GM19372 (cell line): ENCODE data around the gene ENTPD1.
"Not testable (repeated sequence)": the region's sequence is repeated elsewhere in the genome, so short reads cannot be mapped to it uniquely, and the experiment has no call there.

ENCODE experiments used
- ATAC-seq: cut with Tn5 transposase; IDR thresholded peaks from one replicate; pipeline ENCODE4 v1.9.1; 2021; ENCODE audit warnings: mild to moderate bottlenecking, low read depth, moderate library complexity; ENCODE audit not compliant: unreplicated experiment

ENTPD1 gene

DNA sequence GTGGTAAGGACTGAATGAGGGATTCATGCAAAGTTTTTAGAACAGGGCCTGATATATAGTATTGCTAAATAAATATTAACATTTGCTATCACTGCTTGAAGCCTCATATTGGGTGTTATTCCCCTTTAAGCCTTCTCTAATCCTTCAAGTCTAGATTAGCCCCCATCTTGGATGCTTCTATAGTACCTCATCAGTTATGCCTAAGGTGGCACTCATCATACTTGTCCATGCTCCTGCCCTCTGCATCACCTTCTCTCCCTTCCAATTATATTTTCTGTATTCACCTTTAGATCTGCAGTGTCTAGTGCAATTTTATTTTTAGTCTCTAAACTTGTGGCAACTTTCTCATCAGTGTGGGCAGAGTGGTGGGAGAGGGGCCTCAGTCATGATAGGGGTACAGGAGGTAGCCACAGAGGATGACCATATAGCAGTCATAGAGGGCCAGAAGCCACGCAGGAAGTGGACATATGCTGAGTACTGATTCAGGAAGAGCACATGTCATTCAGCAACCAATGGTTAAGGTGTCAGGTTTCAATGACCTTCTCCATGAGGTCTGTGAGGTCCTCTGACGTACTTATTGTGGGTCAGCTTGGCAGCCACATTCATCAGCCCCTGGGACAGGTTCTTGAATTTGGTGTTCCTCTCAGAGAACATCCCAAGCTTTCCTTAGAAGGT, 2.5 kb downstream of the ENTPD1 start:
- peak; percentile 49 for ATAC-seq

DNA sequence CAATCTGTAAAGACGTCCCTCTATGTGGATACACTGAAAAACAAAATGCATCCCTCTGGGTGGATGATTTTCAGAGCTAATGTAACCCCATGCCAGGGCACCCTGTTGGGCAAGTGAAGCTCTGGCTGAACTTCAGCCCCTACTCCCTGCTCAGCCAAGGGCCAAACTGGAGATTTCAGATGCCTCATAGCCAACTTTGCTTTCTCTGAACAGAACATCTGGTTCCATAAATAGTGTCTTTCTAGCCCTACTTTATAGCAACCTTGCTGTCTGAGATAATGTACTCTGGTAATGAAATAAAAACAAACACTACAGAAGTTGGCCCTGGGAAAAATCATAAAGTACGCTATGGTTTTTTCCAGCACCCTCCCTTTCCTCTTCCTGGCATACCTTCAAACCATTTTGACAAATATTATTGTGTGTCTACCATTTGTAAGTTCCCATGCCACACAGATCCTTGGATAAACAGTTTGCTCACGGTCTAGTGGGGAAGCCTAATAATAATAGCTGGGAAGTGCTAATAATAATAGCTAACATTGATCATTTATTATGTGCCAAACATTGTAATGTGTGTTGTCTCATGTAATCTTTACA, 3.4 kb downstream of the ENTPD1 start:
- ATAC-seq: no peak

DNA sequence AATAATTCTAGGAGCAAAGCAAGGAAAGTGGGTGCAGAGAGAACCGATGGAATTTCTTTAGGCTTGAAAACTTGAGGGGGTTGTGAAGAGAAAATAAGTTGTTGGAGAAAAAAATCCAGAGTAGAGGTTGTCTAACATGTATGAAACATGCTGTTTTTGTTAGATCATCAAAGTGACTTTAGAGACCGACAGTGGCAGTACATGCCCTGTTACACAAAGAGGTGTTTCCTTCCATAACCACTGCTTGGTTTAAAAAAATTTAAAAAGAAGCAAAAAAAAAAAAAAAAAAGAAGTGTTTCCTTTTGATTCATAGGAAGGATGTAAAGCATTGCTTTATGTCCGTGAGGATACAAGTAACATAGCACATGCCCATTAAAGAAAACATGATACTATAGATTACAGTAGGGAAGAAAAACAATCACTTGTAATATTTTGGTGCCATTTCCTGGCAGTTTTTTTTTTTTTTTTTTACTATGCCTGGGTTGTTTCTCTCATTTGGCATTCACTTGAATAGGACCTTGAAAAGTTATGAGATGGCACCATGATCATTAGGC, 6.1 kb downstream of the ENTPD1 start:
- ATAC-seq: no peak

DNA sequence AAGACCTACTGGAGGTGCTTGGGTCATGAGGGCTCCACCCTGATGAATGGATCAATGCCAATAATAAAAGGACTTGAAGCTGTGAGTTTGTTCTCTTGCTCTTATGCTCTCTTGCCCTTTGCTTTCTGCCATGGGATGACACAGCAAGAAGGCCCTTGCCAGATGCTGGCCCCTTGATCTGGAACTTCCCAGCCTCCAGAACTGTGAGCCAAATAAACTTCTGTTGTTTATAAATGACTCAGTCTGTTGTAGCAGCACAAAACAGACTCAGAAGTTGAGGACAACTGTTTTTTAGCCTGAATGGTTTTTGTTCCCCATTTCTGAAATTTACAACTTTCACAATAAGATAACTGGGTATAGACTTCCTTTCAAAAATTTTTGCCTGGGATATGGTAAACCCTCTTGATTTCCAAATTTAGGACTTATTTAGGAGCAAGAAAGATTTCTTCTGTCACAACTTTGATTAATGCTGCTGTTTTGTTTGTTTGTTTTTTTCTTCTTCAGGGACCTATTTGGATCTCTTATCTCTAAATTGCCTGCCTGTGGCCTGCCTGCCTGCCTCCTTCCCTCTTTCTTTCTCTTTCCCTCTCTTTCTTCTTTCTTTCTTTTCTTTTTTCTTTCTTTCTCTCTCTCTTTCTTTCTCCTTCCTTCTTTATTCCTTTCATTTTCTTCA, 12.1 kb downstream of the ENTPD1 start:
- ATAC-seq: peak; percentile 70

DNA sequence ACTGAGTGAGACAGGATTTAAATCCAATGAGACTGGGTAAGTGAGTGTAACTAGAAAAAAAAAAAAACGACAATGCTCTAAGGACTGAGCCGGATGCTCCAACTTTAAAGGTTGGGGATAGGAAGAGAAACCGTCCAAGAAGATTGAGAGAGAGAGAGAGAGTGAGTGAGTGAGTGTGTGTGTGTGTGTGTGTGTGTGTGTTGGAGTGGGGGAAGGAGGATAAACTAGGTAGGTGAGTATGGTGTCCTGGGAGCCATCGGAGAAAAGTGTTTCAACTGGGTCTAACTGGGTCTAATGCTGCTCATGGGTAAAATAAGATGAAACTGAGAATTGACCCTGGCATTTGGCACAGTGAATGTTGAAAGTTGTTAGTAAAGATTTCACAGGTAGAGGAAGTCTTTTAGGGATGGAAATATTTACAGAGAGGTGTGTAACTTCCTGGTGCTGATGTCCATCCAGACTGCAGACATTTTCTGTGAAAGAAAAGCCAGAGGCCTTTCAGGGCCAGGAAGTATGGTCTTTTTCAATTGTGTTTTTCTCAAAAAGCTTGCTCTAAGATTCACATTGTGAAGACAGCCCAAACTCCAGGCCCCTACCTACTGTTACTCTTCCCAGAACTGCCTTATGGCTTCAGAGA, 14.2 kb downstream of the ENTPD1 start:
- ATAC-seq: no peak

DNA sequence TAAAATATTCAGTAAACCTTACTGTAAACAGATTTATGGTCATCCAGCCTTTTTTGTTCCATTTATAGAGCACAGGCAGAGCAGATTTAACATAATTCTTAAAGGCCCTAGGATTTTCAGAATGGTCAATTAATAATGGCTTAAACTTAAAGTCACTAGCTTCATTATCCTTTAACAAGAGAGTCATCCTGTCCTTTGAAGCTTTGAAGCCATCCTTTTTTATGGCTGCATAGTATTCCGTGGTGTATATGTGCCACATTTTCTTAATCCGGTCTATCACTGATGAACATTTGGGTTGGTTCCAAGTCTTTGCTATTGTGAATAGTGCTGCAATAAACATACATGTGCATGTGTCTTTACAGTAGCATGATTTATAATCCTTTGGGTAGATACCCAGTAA, 17.5 kb downstream of the ENTPD1 start:
- not testable (repeated sequence) for ATAC-seq

DNA sequence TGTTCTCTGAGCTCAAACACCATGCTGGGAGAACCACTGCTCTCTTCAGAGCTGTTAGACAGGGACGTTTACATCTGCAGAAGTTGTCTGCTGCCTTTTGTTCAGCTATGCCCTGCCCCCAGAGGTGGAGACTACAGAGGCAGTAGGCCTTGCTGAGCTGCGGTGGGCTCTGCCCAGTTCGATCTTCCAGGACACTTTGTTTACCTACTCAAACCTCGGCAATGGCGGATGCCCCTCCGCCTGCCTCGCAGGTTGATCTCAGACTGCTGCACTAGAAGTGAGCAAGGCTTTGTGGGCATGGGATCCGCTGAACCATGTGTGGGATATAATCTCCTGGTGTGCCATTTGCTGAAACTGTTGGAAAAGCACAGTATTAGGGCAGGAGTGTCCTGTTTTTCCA, 21.7 kb downstream of the ENTPD1 start:
- not testable (repeated sequence) for ATAC-seq

DNA sequence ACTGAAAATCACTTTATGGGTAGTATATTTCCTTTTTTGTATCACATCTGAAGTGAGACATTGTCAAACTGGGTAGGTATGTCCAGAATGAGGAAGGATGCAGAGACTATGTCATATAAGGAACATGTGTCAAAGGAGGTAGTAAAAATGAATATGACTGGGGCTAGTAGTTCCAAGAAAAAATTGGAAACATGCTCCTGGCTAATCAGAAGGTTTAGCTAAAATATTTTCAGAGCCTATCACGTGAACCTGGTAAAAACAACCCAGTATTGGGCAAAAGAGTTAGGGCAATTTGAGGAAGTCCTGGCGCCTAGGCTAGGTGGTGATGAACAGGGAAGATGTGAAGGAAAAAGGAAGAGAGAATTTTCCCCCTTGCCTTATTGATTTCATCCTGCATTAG, 26.4 kb downstream of the ENTPD1 start:
- no peak for ATAC-seq

DNA sequence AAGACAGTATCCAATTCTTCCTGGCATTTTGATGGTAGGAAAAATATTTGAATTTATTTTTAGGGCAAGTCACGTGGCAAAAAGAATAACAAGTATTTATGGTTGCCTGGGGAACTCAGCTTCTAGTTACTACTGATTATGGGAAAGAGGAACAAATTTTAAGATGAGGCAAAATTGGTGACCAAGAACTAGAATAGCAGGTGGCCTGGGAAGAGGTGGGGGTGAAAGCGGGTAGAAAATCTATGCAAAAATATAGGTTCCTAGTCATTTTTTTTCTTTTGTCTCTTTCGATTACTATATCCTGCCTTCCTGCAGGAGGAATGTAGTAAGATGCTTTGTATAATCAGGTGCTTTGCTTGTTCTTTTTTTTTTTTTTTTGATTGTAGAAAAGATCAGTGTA, 27.8 kb downstream of the ENTPD1 start:
- ATAC-seq: no peak

DNA sequence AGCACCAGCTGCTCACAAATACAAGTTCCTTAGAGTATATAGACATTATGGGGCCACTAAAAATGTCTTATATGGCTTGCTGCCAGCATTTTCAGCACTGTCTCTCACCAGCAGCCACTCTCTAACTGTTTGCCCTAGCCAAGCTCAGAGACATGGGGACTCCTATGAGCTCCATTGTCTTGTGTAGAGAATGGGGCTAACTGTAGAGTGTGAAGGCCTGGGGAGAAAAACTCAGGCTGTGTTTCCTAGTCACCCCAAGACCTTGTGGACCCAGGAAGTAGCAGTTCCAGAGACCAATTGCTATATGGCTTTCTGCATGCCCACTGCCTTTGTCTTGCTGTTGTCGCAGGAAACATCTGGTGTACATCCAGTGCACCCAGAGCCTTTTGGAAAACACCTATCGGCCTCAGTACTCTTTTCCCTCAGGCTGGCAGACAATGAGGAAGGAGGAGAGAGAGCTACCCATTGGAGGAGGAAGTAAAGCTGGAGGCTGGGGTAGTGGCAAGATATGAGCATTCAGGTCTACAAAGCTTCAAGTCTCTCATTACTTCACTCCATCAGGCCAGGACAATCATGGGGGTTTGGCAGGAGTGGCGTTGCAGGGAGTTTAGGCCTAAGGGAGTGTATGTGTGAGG, 28.4 kb downstream of the ENTPD1 start:
- ATAC-seq: no peak

DNA sequence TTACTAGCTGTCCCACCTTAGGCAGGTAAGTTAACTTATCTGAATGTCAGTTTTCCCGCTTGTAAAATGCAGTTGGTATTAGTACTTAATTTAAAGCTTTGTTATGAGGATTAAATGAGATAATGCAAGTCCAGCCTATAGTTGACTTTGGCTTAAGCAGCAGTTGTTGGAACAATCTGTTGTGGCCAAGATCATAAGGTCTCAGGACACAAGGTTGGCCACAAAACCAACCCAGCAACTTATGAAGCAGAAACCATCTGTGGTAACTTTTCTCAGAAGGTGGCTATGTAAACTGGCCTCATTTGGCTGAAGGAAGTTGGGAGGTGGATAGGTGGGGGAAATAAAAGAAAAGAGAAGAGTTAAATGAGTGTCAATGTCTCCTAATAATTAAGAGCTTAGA, 29.4 kb downstream of the ENTPD1 start:
- peak; percentile 50 for ATAC-seq

DNA sequence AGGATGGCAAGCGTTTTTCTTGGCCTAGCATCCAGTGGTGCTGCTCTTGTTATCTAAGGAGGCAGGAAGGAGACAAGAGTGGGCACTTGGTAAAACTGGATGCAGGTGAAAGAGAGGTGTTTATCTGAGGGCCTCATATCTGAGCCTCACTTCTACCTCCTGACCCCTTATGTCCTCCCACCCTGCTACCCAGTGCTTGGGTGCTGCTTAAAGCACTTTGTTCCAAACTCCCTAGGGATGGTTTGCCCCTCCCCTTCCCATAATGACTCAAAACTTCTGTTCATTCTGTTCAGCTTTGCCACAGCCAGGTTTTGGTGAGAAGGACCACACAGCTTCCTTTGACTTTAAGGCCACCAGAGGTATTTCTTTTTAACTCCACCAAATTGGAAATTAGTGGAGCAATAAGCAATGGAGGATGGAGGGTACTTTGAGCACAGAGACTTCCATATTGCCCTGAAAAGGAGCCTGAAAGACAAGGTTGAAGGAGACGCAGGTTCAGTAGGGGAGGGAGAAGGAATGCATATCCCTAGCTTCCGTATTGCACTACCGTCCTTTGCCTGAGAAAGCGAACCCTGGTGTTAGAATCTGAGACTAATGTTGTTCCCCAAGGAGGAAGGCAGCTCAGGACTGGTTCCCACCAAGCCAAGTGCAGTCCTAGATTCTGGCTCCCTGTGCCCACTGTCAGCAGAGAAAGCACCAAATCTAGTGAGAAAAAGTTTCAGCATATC, 30.1 kb downstream of the ENTPD1 start:
- ATAC-seq: no peak

DNA sequence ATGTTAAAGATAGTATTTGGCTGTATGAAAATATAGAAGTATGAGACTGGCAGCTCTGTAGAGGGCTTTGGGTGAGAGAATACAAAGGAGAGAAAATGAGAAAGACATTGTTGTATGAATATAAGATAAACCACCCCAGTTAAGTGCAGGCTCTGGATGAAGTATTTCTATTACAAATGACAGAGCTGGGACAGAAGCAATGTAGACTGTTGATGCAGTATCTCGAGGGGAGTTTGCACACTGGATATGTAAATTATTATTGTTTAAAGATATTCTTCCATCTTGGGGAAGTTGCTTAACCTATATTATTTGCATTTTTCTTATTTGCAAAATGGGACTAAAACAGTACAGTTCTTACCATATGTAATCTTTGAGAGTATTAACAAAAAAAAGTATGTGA, 31.5 kb downstream of the ENTPD1 start:
- no peak for ATAC-seq

DNA sequence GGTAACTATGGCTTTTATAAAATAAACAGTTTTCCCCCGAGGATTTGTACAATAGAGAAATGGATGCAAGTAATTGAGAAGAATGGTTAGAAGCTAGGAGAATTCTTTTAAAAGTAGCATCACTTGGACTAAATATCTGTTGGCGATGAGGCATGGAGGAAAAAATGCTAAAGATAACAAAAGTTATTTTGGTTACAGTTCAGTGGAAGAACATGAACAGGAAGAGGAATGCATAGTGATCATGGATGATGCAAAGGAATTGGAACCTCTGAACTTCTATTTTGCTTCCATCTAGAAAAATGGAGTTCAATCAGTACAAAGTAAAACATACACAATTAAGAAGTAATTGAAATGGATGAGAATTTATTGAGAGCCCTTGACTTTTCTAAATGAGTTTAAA, 32.9 kb downstream of the ENTPD1 start:
- ATAC-seq: no peak

DNA sequence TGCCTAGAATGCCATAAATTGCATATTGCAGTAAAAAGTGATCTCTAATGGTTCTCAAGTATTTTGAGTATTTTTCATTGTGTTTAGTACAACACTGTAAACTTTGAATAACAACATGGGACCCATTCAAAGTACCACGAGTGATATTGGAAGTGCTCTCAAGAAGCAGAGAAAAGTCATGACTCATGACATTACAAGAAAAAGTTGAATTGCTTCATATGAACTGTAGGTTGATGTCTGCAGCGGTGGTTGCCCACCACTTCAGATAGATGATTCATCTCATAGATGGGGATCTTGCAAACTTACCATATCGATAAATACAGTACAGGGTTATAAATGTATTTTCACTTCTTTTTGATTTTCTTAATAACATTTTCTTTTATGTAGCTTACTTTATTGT, 33.9 kb downstream of the ENTPD1 start:
- ATAC-seq: no peak

DNA sequence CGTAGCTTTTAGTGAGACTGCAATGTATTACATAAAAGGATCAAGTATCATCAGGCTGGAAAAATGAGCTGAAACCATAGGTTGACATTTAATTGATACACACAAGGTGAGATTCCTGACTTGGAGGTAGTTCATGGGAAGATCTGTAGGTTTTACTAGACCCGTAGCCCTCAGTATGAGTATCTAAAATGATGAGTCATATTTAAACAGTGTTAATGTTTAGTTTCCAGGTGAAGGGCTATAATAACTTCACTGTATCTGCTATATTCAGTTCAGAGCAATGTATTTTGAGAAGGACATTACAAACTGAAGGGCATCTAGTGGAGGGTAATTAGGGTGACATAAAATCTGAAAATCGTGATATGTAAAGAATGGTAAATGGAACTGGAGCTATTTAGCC, 35.0 kb downstream of the ENTPD1 start:
- ATAC-seq: no peak

DNA sequence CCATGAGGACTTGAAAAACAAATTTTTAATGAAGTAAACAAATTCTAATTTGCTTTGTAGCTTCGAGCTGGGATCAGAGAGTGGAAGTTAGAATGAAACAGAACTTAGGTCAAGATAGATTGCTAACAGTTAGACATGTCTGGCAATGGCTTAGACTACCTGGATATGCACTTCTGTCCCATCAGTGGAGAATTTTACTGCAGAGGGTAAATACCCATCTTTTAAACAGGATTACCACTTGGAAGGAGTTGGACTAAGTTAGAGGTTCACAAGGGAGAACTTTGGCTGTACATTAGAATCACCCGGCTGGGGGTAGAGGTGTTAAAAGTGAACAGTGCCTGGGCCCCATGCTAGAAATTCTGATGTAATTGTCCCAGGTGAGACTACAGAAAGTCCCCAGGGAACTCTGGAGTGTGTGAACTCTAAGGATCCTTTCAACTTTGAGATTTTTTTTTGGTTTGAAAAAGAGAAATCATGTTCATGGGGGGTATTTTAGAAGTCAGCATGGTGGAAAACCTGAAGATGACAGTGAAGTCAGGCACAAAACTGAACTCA, 35.5 kb downstream of the ENTPD1 start:
- no peak for ATAC-seq

DNA sequence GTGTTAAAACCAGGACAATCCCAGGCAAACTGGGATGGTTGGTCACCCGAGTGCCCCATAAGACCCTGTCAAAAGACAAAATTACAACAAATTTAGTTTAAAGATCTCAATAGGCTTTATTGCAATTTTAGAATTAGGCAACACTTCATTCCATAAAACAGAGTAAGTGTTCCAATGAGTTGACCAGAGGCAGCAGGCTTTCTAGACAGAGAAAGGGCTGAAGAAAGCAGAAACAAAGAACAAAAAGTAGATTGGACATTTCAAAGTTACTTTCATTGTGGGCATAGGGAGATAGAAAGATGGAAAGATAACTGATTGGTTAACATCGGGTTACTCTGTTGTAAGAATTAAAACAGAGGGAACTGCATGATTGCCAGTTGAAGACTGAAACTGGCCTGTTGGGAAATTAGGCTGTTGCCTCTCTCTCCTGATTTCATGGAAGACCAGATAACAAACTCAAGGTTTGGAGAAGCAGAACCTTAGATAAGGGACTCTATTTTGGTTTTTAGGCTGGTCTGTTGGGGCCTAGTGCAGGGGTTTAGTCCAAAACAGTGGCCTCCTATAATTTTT, 36.3 kb downstream of the ENTPD1 start:
- ATAC-seq: no peak

DNA sequence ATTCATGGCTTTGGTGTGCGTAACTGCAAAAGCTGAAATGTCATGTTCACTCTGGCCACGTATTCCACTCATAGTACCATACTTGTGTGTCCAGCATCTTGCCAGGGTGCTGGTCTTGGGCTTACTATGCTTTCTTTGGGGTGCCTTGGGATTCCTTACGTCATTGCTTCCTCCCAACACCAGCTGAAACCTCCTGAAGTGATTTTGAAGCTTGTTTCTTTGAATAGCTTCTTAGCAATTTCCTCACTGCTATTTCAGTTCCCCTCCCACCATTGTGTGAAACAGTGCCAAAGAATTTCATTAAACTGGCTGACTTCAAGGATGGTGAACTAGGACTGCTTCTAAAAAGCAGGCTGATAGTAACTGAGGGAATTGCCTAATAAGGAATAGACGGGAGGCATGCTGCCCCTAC, 36.9 kb downstream of the ENTPD1 start:
- no peak for ATAC-seq
